HepG2 (cell line): ENCODE data around the gene CRAMP1. TPM values are rescaled to one million over a fixed set of nuclear protein-coding genes. Genes with fewer than 3 reads are reported as not detected.

ENCODE experiments used
- CBX2 ChIP-seq, 2 experiments: fragments of 200-600 bp in 1 of 2; sonication (generic); formaldehyde crosslinking in 1 of 2; IDR thresholded peaks; 2 replicates each; pipeline versions ENCODE4 v1.7.0 to v1.8.1; 2018 to 2022; ENCODE audit warnings: low read depth in 2 of 2, low read length in 1 of 2, mild to moderate bottlenecking in 1 of 2, missing genetic modification reagents in 1 of 2
- HDAC6 ChIP-seq: fragments of 200-600 bp; sonication (generic); IDR thresholded peaks from 2 replicates; pipeline ENCODE4 v1.7.0; 2017; ENCODE audit warnings: mild to moderate bottlenecking, antibody characterized with exemption, low read length, low read depth
- MAX ChIP-seq: IDR thresholded peaks from 2 replicates; pipeline ENCODE4 v1.6.1; 2012; ENCODE audit warnings: inconsistent platforms
- MZF1 ChIP-seq: sonication (generic); formaldehyde crosslinking; IDR thresholded peaks from 2 replicates; pipeline ENCODE4 v1.8.1; 2023; ENCODE audit warnings: mild to moderate bottlenecking, missing genetic modification reagents, borderline replicate concordance
- RARG ChIP-seq: sonication (generic); formaldehyde crosslinking; IDR thresholded peaks from 2 replicates; pipeline ENCODE4 v1.4.0; 2020; ENCODE audit warnings: low read depth, mild to moderate bottlenecking, missing genetic modification reagents
- SAP130 ChIP-seq: IDR thresholded peaks from 2 replicates; pipeline ENCODE4 v1.6.1; 2016; ENCODE audit warnings: low read depth
- SSRP1 ChIP-seq: IDR thresholded peaks from 2 replicates; pipeline ENCODE4 v1.6.1; 2016; ENCODE audit warnings: control low read depth
- TBL1XR1 ChIP-seq: fragments of 150-350 bp; IDR thresholded peaks from 2 replicates; pipeline ENCODE4 v1.6.1; 2014; ENCODE audit warnings: borderline replicate concordance, low read length; ENCODE audit not compliant: partially characterized antibody
- TGIF2 ChIP-seq: IDR thresholded peaks from 2 replicates; pipeline ENCODE4 v1.6.1; 2016; ENCODE audit warnings: control low read depth, missing compliant biosample characterization
- TOPORS ChIP-seq: sonication (generic); formaldehyde crosslinking; IDR thresholded peaks from 2 replicates; pipeline ENCODE4 v1.8.0; 2023; ENCODE audit warnings: mild to moderate bottlenecking, missing genetic modification reagents
- ZFYVE20 ChIP-seq: sonication (generic); formaldehyde crosslinking; IDR thresholded peaks from 2 replicates; pipeline ENCODE4 v1.8.0; 2023; ENCODE audit warnings: low read depth, mild to moderate bottlenecking, moderate library complexity, missing genetic modification reagents, borderline replicate concordance
- ZNF121 ChIP-seq: sonication (generic); formaldehyde crosslinking; IDR thresholded peaks from 2 replicates; pipeline ENCODE4 v1.5.0; 2020; ENCODE audit warnings: mild to moderate bottlenecking, missing genetic modification reagents
- ZNF296 ChIP-seq: sonication (generic); formaldehyde crosslinking; conservative IDR thresholded peaks from 2 replicates; pipeline ENCODE4 v1.5.0; 2020; ENCODE audit warnings: mild to moderate bottlenecking, missing genetic modification reagents
- ZNF329 ChIP-seq: sonication (generic); formaldehyde crosslinking; IDR thresholded peaks from 2 replicates; pipeline ENCODE4 v1.9.0; 2021; ENCODE audit warnings: low read depth, mild to moderate bottlenecking, missing genetic modification reagents
- ZNF382 ChIP-seq: sonication (generic); formaldehyde crosslinking; IDR thresholded peaks from 2 replicates; pipeline ENCODE4 v1.5.0; 2020; ENCODE audit warnings: missing genetic modification reagents, mild to moderate bottlenecking, borderline replicate concordance
- ZNF510 ChIP-seq: sonication (generic); formaldehyde crosslinking; IDR thresholded peaks from 2 replicates; pipeline ENCODE4 v1.4.0; 2020; ENCODE audit warnings: low read depth, mild to moderate bottlenecking, missing genetic modification reagents
- ZNF7 ChIP-seq: IDR thresholded peaks from 2 replicates; pipeline ENCODE4 v1.6.1; 2016; ENCODE audit warnings: missing biosample characterization, missing genetic modification reagents
- ZNF761 ChIP-seq: sonication (generic); formaldehyde crosslinking; conservative IDR thresholded peaks from 2 replicates; pipeline ENCODE4 v1.4.0; 2020; ENCODE audit warnings: mild to moderate bottlenecking, missing genetic modification reagents
- ZSCAN25 ChIP-seq: sonication (generic); formaldehyde crosslinking; IDR thresholded peaks from 2 replicates; pipeline ENCODE4 v1.8.0; 2022; ENCODE audit warnings: mild to moderate bottlenecking, missing genetic modification reagents
- polyA plus RNA-seq, 8 experiments: library from polyadenylated mRNA; depleted of rRNA in 3 of 8; stranded (reverse) in 7 of 8; unstranded in 1 of 8; fragments of >200 nt; fragmentation: Illumina TruSeq in 4 of 8; extraction: Trizol in 4 of 8; gene quantifications; 2 replicates each; pipeline versions ENCODE4 v1.2.1 to v1.2.3, GENCODE V29; 2011 to 2016; ENCODE audit warnings: low read depth in 4 of 8, missing spikeins in 1 of 8, mixed read lengths in 1 of 8; ENCODE audit not compliant: insufficient read depth in 1 of 8
- total RNA-seq, 5 experiments: library from RNA; depleted of rRNA; stranded (reverse); fragments of >200 nt; fragmentation: Illumina TruSeq; extraction: Trizol; gene quantifications; 2 replicates each; pipeline ENCODE4 v1.2.3, GENCODE V29; 2016; ENCODE audit warnings: low read depth in 1 of 5
- TF ChIP-seq, protein P1 (sequence below): sonication (generic); formaldehyde crosslinking; IDR thresholded peaks from one replicate; pipeline ENCODE4 v1.5.1; 2020; ENCODE audit warnings: mild to moderate bottlenecking, missing genetic modification reagents; ENCODE audit errors: not compliant biosample characterization
- TF ChIP-seq, protein P2 (sequence below): sonication (generic); formaldehyde crosslinking; IDR thresholded peaks from 2 replicates; pipeline ENCODE4 v1.8.0; 2022; ENCODE audit warnings: missing genetic modification reagents, mild to moderate bottlenecking, inconsistent platforms, borderline replicate concordance

The CRAMP1 gene
- total and polyA plus RNA-seq, 2 of the 13 experiments (the other 11 are each of a cell fraction or from before 2014, with no cell fraction given), result 6.8 to 9.7 TPM

DNA sequence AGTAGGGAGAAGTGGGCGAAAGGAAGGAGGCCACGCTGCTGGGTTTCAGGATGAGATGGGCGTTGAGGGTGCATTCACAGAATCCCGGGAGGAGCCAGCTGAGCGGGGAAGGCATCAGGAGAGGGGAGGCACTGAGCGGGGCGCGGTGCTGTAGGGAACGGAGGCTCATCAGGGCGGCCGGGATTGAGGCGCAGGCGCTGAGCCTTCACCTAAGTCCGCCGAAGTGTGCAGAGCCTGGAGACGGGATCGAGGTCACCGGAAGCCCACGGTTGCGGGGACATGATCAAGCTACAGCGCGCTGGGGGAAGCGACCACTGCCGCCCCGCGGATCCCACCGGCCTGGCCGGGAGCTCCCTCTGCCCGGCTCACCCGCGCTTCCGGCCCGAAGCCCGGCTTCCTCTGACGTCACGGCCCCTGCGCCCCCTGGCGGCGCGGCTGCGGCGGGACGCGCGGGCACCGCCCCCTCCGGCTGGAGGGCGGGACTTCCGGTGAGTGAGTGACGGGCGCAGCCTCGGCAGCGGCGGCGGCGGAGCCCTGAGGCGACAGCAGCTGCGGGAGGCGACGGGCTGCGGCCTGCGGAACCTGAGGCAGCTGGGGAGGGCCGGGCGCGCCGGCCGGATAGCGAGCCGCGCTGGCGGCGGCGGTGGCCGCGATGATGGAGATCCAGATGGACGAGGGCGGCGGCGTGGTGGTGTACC is 93.7 kb downstream of the CRAMP1 start, which contains the start of gene MAPK8IP3 (continued):
- TF ChIP-seq, protein P1, sequence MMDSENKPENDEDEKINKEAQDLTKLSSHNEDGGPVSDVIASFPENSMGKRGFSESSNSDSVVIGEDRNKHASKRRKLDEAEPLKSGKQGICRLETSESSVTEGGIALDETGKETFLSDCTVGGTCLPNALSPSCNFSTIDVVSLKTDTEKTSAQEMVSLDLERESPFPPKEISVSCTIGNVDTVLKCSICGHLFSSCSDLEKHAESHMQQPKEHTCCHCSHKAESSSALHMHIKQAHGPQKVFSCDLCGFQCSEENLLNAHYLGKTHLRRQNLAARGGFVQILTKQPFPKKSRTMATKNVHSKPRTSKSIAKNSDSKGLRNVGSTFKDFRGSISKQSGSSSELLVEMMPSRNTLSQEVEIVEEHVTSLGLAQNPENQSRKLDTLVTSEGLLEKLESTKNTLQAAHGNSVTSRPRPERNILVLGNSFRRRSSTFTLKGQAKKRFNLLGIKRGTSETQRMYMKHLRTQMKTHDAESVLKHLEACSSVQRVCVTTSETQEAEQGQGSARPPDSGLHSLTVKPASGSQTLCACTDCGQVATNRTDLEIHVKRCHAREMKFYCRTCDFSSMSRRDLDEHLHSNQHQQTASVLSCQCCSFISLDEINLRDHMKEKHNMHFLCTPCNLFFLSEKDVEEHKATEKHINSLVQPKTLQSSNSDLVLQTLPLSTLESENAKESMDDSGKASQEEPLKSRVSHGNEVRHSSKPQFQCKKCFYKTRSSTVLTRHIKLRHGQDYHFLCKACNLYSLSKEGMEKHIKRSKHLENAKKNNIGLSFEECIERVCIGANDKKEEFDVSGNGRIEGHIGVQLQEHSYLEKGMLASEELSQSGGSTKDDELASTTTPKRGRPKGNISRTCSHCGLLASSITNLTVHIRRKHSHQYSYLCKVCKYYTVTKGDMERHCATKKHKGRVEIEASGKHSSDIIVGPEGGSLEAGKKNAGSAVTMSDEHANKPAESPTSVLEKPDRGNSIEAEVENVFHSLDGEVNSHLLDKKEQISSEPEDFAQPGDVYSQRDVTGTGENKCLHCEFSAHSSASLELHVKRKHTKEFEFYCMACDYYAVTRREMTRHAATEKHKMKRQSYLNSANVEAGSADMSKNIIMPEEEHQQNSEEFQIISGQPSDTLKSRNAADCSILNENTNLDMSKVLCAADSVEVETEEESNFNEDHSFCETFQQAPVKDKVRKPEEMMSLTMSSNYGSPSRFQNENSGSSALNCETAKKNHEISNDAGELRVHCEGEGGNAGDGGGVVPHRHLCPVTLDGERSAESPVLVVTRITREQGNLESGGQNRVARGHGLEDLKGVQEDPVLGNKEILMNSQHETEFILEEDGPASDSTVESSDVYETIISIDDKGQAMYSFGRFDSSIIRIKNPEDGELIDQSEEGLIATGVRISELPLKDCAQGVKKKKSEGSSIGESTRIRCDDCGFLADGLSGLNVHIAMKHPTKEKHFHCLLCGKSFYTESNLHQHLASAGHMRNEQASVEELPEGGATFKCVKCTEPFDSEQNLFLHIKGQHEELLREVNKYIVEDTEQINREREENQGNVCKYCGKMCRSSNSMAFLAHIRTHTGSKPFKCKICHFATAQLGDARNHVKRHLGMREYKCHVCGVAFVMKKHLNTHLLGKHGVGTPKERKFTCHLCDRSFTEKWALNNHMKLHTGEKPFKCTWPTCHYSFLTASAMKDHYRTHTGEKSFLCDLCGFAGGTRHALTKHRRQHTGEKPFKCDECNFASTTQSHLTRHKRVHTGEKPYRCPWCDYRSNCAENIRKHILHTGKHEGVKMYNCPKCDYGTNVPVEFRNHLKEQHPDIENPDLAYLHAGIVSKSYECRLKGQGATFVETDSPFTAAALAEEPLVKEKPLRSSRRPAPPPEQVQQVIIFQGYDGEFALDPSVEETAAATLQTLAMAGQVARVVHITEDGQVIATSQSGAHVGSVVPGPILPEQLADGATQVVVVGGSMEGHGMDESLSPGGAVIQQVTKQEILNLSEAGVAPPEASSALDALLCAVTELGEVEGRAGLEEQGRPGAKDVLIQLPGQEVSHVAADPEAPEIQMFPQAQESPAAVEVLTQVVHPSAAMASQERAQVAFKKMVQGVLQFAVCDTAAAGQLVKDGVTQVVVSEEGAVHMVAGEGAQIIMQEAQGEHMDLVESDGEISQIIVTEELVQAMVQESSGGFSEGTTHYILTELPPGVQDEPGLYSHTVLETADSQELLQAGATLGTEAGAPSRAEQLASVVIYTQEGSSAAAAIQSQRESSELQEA (CRISPR knock-in tag), result no peak
- TF ChIP-seq MZF1 (CRISPR knock-in tag) (no peak), TBL1XR1 (no peak), SSRP1 (CRISPR knock-in tag) (no peak), ZNF329 (CRISPR knock-in tag) (no peak; the same call in 1 of the 2 replicates), ZNF296 (CRISPR knock-in tag) (no peak), ZFYVE20 (CRISPR knock-in tag) (peak; percentile 86), ZNF121 (no peak), TOPORS (CRISPR knock-in tag) (no peak), HDAC6 (no peak), TGIF2 (no peak), ZSCAN25 (CRISPR knock-in tag) (peak; percentile 82; the same call in 1 of the 2 replicates), SAP130 (CRISPR knock-in tag) (peak; percentile 90), ZNF510 (no peak), RARG (CRISPR knock-in tag) (no peak), ZNF761 (peak; percentile 87; the same call in 1 of the 2 replicates), CBX2 (IDR thresholded peaks at IDR 0.05; ENCODE audit: low read depth, low read length) (no peak), CBX2 (CRISPR knock-in tag; IDR thresholded peaks at IDR 0.05; ENCODE audit: low read depth) (no peak), ZNF7 (CRISPR knock-in tag) (no peak), MAX (peak; percentile 73), ZNF382 (no peak)
- TF ChIP-seq, protein P2, sequence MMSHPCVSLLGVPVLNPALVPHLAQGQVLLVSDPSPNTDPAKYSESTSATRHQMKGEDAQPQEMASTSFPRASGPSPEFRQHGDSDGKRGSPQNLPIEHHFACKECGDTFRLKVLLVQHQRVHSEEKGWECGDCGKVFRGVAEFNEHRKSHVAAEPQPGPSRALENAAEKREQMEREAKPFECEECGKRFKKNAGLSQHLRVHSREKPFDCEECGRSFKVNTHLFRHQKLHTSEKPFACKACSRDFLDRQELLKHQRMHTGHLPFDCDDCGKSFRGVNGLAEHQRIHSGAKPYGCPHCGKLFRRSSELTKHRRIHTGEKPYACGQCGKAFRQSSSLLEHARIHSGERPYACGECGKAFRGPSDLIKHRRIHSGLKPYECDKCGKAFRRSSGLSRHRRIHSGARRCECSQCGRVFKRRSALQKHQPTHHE (CRISPR knock-in tag), result peak; percentile 45; the same call in 1 of the 2 replicates
